Duodenal mucosa (tissue), 2 donors: ENCODE results near the gene TRPM2.

Source experiments
- H3K27ac ChIP-seq: one replicate; pipeline ENCODE4 v1.7.0; 2013; ENCODE audit warnings: low read depth, low read length
- H3K27me3 ChIP-seq, 2 donors: one replicate each; pipeline ENCODE4 v1.7.0; 2013; ENCODE audit warnings: low read length in 2 of 2, control low read depth in 1 of 2; ENCODE audit not compliant: insufficient read depth in 2 of 2, control insufficient read depth in 1 of 2
- H3K36me3 ChIP-seq, 2 donors: one replicate each; pipeline ENCODE4 v1.7.0; 2013; ENCODE audit warnings: low read length in 2 of 2, control low read depth in 1 of 2; ENCODE audit not compliant: insufficient read depth in 2 of 2, control insufficient read depth in 1 of 2
- H3K4me1 ChIP-seq, 2 donors: one replicate each; pipeline ENCODE4 v1.7.0; 2013; ENCODE audit warnings: low read length in 2 of 2, control low read depth in 1 of 2; ENCODE audit not compliant: insufficient read depth in 2 of 2, control insufficient read depth in 1 of 2
- H3K4me3 ChIP-seq, 2 donors: one replicate each; pipeline ENCODE4 v1.7.0; 2013; ENCODE audit warnings: low read length in 2 of 2, low read depth in 1 of 2
- H3K9ac ChIP-seq, 2 donors: one replicate each; pipeline ENCODE4 v1.7.0; 2013; ENCODE audit warnings: low read length in 2 of 2, low read depth in 1 of 2
- H3K9me3 ChIP-seq, 2 donors: one replicate each; pipeline ENCODE4 v1.7.0; 2013; ENCODE audit warnings: low read length in 2 of 2, control low read depth in 1 of 2; ENCODE audit not compliant: control insufficient read depth in 1 of 2

TRPM2 gene

GRCh38 chr21:44432841-44433790 is 79.7 kb downstream of the TRPM2 start:
- H3K9ac ChIP-seq: no peak overlapping the region
- no peaks in the 10 kb centered on the region for H3K4me1 ChIP-seq
- H3K36me3 ChIP-seq: no peaks in the 10 kb centered on the region
- H3K4me3 ChIP-seq: no peak overlapping the region
- H3K9me3 ChIP-seq: peaks cover 0 to 5% of the 10 kb centered on the region in 2 donors
- no peaks in the 10 kb centered on the region for H3K27me3 ChIP-seq
- no peak overlapping the region for H3K27ac ChIP-seq

- no peaks in the 10 kb centered on the region for H3K27me3 ChIP-seq
- H3K9me3 ChIP-seq: peaks cover 0 to 5% of the 10 kb centered on the region in 2 donors
- no peak overlapping the region for H3K9ac ChIP-seq
Observed at GRCh38 chr21:44433791-44434567, 80.6 kb downstream of the TRPM2 start.

GRCh38 chr21:44434568-44434925 is 81.1 kb downstream of the TRPM2 start:
- Histone ChIP-seq H3K9me3 (peaks cover 0 to 5% of the 10 kb centered on the region in 2 donors), H3K36me3 (no peaks in the 10 kb centered on the region), H3K4me1 (no peaks in the 10 kb centered on the region), H3K9ac (no peak overlapping the region), H3K27ac (no peak overlapping the region), H3K27me3 (no peaks in the 10 kb centered on the region), H3K4me3 (no peak overlapping the region)

More at GRCh38 chr21:44433791-44434567, 80.6 kb downstream of the TRPM2 start:
- Histone ChIP-seq H3K4me3 (no peak overlapping the region), H3K27ac (no peak overlapping the region), H3K36me3 (no peaks in the 10 kb centered on the region), H3K4me1 (no peaks in the 10 kb centered on the region)

- no peaks in the 10 kb centered on the region for H3K27me3 ChIP-seq
- no peaks in the 10 kb centered on the region for H3K36me3 ChIP-seq
- no peak overlapping the region for H3K4me3 ChIP-seq
- no peak overlapping the region for H3K27ac ChIP-seq
- H3K9me3 ChIP-seq: no peaks in the 10 kb centered on the region
- H3K9ac ChIP-seq: no peak overlapping the region
- H3K4me1 ChIP-seq: no peaks in the 10 kb centered on the region
Observed at GRCh38 chr21:44434936-44435635, 81.7 kb downstream of the TRPM2 start.

GRCh38 chr21:44436111-44436611 is 82.7 kb downstream of the TRPM2 start:
- H3K4me3 ChIP-seq: no peak overlapping the region
- H3K4me1 ChIP-seq: no peaks in the 10 kb centered on the region
- no peaks in the 10 kb centered on the region for H3K36me3 ChIP-seq

GRCh38 chr21:44436958-44437357 is 83.5 kb downstream of the TRPM2 start:
- no peaks in the 10 kb centered on the region for H3K27me3 ChIP-seq
- no peak overlapping the region for H3K9ac ChIP-seq
- no peak overlapping the region for H3K27ac ChIP-seq
- H3K4me3 ChIP-seq: no peak overlapping the region
- no peaks in the 10 kb centered on the region for H3K4me1 ChIP-seq
- no peaks in the 10 kb centered on the region for H3K36me3 ChIP-seq
- no peaks in the 10 kb centered on the region for H3K9me3 ChIP-seq

More at GRCh38 chr21:44436111-44436611, 82.7 kb downstream of the TRPM2 start:
- no peaks in the 10 kb centered on the region for H3K27me3 ChIP-seq
- no peaks in the 10 kb centered on the region for H3K9me3 ChIP-seq
- no peak overlapping the region for H3K27ac ChIP-seq
- no peak overlapping the region for H3K9ac ChIP-seq

- no peaks in the 10 kb centered on the region for H3K27me3 ChIP-seq
- no peak overlapping the region for H3K4me3 ChIP-seq
- no peak overlapping the region for H3K9ac ChIP-seq
- no peak overlapping the region for H3K27ac ChIP-seq
- H3K9me3 ChIP-seq: no peaks in the 10 kb centered on the region
- H3K4me1 ChIP-seq: no peaks in the 10 kb centered on the region
- no peaks in the 10 kb centered on the region for H3K36me3 ChIP-seq
Observed at GRCh38 chr21:44437371-44437695, 83.9 kb downstream of the TRPM2 start.

GRCh38 chr21:44437696-44438431 is 84.4 kb downstream of the TRPM2 start:
- Histone ChIP-seq H3K4me3 (no peak overlapping the region), H3K4me1 (no peaks in the 10 kb centered on the region), H3K36me3 (no peaks in the 10 kb centered on the region), H3K27me3 (no peaks in the 10 kb centered on the region), H3K9me3 (no peaks in the 10 kb centered on the region), H3K27ac (no peak overlapping the region), H3K9ac (no peak overlapping the region)

GRCh38 chr21:44438531-44439210 is 85.2 kb downstream of the TRPM2 start:
- Histone ChIP-seq H3K27me3 (no peaks in the 10 kb centered on the region), H3K4me1 (no peaks in the 10 kb centered on the region), H3K27ac (no peak overlapping the region), H3K4me3 (no peak overlapping the region), H3K9ac (no peak overlapping the region), H3K36me3 (no peaks in the 10 kb centered on the region), H3K9me3 (no peaks in the 10 kb centered on the region)
